BLaER1 treated with 17β-estradiol and CSF1 and Interleukin-3, amounts not matched to agents 10 nM and 100 nM (cell line): ENCODE data around the gene TNFAIP3.
A peak's percentile ranks its signal among the peaks of the same experiment; 100 is the strongest.
"Not testable (repeated sequence)": the region's sequence is repeated elsewhere in the genome, so short reads cannot be mapped to it uniquely, and the experiment has no call there.

Experiments used
- H3K27ac ChIP-seq, 11 experiments: shearing (Covaris generic); formaldehyde crosslinking; 2 replicates each; pipeline ENCODE4 v1.8.1; 2022
- H3K27me3 ChIP-seq, 11 experiments: shearing (Covaris generic); formaldehyde crosslinking; 2 replicates each; pipeline ENCODE4 v1.8.1; 2022
- H3K36me3 ChIP-seq, 11 experiments: shearing (Covaris generic); formaldehyde crosslinking; 2 replicates each; pipeline ENCODE4 v1.8.1; 2022
- H3K4me1 ChIP-seq, 10 experiments: shearing (Covaris generic); formaldehyde crosslinking; 2 replicates each; pipeline ENCODE4 v1.8.1; 2022
- H3K4me2 ChIP-seq, 11 experiments: shearing (Covaris generic); formaldehyde crosslinking; 2 replicates each; pipeline ENCODE4 v1.8.1; 2022
- H3K4me3 ChIP-seq, 10 experiments: shearing (Covaris generic); formaldehyde crosslinking; 2 replicates each; pipeline ENCODE4 v1.8.1; 2022
- H3K9ac ChIP-seq, 11 experiments: shearing (Covaris generic); formaldehyde crosslinking; 2 replicates each; pipeline ENCODE4 v1.8.1; 2022
- H3K9me3 ChIP-seq, 11 experiments: shearing (Covaris generic); formaldehyde crosslinking; replicated peaks in 1 of 11; 2 replicates each; pipeline ENCODE4 v1.8.1; 2022
- H4K20me1 ChIP-seq, 11 experiments: shearing (Covaris generic); formaldehyde crosslinking; 2 replicates each; pipeline ENCODE4 v1.8.1; 2022
- Cebpa-rat ChIP-seq, 11 experiments: shearing (Covaris generic); IDR thresholded peaks; 2 replicates each; pipeline ENCODE4 v1.8.1; 2022

The TNFAIP3 gene

DNA sequence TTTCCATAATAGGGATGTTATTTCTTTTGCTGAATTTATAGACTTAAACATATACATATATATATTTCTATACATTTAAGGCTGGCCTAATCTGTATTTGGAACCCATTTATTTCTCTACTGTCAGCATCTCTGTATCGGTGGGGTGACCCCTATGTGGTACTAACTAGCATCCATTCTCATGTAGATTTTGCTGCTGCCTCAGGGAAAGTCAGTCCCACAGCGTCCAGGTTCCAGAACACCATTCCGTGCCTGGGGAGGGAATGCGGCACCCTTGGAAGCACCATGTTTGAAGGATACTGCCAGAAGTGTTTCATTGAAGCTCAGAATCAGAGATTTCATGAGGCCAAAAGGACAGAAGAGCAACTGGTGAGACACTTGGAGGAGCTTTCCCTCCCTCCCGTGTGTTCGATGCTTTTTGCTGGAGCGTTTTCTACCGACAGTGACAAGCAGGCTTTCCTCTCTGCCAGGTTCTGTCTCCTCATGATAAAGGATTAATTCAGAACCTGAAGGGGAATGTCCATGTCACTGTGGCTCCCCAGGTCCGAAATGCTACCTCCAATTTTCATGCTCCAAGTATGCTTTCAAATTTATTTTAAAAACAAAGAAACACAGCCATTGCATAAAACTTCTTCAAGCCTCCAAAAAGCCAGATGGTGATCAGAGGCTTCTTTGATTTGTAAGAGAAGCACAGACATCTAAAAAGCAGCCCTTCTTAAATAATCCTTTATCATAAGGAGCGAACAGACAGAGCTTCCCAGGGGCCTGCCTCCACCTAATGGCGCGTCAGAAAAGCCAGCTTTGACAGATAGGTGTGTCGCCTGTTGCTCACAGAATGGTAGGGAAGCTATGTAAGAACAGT, 13.1 kb downstream of the TNFAIP3 start:
- peaks cover 73 to 87% (median 78%) of the 10 kb centered on the region in 11 experiments for H3K36me3 ChIP-seq
- H3K27ac ChIP-seq: peak overlapping the region; percentile 12 to 98 (median 94); a peak in 21 of 22 replicates
- peak overlapping the region; percentile 17 to 58 (median 54); a peak in 18 of 20 replicates for H3K4me3 ChIP-seq
- no peak for TF ChIP-seq Cebpa-rat (IDR thresholded peaks at IDR 0.05)
- H3K27me3 ChIP-seq: no peaks in the 10 kb centered on the region
- peak overlapping the region; percentile 72 to 83 (median 75); a peak in 21 of 22 replicates for H3K9ac ChIP-seq
- H3K4me2 ChIP-seq: peak overlapping the region; percentile 80 to 97 (median 89)
- H4K20me1 ChIP-seq: peaks cover 0 to 11% (median 0%) of the 10 kb centered on the region in 11 experiments; a peak in 4 of 22 replicates
- peaks cover 0 to 8% (median 6%) of the 10 kb centered on the region in 11 experiments; a peak in 15 of 22 replicates for H3K9me3 ChIP-seq
- peaks cover 93 to 96% (median 96%) of the 10 kb centered on the region in 10 experiments for H3K4me1 ChIP-seq

DNA sequence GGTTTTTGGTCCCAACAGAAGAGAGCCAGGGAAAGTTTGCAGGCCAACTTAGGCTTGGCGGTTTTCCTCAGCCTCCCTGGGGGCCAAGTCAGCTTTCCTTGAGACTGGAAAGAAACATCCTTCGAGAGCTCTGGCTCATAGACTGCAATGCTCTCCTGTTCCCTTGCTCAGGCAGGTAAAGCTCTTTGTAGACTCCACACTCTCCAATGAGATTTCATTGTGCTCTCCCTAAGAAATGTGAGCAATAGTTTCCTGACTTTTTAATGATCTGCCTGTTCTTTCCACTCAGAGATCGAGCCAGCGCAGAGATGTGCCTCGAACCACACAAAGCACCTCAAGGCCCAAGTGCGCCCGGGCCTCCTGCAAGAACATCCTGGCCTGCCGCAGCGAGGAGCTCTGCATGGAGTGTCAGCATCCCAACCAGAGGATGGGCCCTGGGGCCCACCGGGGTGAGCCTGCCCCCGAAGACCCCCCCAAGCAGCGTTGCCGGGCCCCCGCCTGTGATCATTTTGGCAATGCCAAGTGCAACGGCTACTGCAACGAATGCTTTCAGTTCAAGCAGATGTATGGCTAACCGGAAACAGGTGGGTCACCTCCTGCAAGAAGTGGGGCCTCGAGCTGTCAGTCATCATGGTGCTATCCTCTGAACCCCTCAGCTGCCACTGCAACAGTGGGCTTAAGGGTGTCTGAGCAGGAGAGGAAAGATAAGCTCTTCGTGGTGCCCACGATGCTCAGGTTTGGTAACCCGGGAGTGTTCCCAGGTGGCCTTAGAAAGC, 13.9 kb downstream of the TNFAIP3 start:
- Histone ChIP-seq H3K4me3 (peak overlapping the region in 9 of 10 experiments; percentile 47 to 58 (median 55); a peak in 16 of 20 replicates), H3K4me2 (peak overlapping the region; percentile 80 to 97 (median 89)), H3K4me1 (peaks cover 84 to 88% (median 87%) of the 10 kb centered on the region in 10 experiments), H4K20me1 (peaks cover 0 to 11% (median 0%) of the 10 kb centered on the region in 11 experiments; a peak in 4 of 22 replicates), H3K27me3 (no peaks in the 10 kb centered on the region), H3K9ac (peak overlapping the region; percentile 72 to 83 (median 75); a peak in 20 of 22 replicates), H3K36me3 (peaks cover 65 to 83% (median 70%) of the 10 kb centered on the region in 11 experiments), H3K27ac (peak overlapping the region; percentile 12 to 98 (median 93); a peak in 21 of 22 replicates), H3K9me3 (peaks cover 0 to 14% (median 12%) of the 10 kb centered on the region in 11 experiments; a peak in 17 of 22 replicates)
- TF ChIP-seq Cebpa-rat (IDR thresholded peaks at IDR 0.05): no peak

DNA sequence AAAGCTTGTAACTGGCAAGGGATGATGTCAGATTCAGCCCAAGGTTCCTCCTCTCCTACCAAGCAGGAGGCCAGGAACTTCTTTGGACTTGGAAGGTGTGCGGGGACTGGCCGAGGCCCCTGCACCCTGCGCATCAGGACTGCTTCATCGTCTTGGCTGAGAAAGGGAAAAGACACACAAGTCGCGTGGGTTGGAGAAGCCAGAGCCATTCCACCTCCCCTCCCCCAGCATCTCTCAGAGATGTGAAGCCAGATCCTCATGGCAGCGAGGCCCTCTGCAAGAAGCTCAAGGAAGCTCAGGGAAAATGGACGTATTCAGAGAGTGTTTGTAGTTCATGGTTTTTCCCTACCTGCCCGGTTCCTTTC, 14.4 kb downstream of the TNFAIP3 start:
- Histone ChIP-seq H3K27me3 (no peaks in the 10 kb centered on the region), H4K20me1 (peaks cover 0 to 11% (median 0%) of the 10 kb centered on the region in 11 experiments; a peak in 4 of 22 replicates), H3K4me1 (peaks cover 79 to 83% (median 82%) of the 10 kb centered on the region in 10 experiments), H3K9me3 (peaks cover 5 to 20% (median 18%) of the 10 kb centered on the region in 11 experiments), H3K27ac (peak overlapping the region in 10 of 11 experiments; percentile 79 to 98 (median 94); a peak in 20 of 22 replicates), H3K9ac (peak overlapping the region in 10 of 11 experiments; percentile 72 to 83 (median 76); a peak in 19 of 22 replicates), H3K36me3 (peaks cover 60 to 78% (median 64%) of the 10 kb centered on the region in 11 experiments), H3K4me3 (peak overlapping the region in 8 of 10 experiments; percentile 29 to 58 (median 56); a peak in 15 of 20 replicates), H3K4me2 (peak overlapping the region; percentile 80 to 97 (median 89))
- TF ChIP-seq Cebpa-rat (IDR thresholded peaks at IDR 0.05): no peak

DNA sequence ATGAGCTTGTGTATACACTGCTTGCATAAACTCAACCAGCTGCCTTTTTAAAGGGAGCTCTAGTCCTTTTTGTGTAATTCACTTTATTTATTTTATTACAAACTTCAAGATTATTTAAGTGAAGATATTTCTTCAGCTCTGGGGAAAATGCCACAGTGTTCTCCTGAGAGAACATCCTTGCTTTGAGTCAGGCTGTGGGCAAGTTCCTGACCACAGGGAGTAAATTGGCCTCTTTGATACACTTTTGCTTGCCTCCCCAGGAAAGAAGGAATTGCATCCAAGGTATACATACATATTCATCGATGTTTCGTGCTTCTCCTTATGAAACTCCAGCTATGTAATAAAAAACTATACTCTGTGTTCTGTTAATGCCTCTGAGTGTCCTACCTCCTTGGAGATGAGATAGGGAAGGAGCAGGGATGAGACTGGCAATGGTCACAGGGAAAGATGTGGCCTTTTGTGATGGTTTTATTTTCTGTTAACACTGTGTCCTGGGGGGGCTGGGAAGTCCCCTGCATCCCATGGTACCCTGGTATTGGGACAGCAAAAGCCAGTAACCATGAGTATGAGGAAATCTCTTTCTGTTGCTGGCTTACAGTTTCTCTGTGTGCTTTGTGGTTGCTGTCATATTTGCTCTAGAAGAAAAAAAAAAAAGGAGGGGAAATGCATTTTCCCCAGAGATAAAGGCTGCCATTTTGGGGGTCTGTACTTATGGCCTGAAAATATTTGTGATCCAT, 15.3 kb downstream of the TNFAIP3 start:
- Histone ChIP-seq H3K27ac (peak overlapping the region; percentile 25 to 98 (median 93); a peak in 21 of 22 replicates), H4K20me1 (peaks cover 0 to 11% (median 0%) of the 10 kb centered on the region in 11 experiments; a peak in 4 of 22 replicates), H3K4me3 (peak overlapping the region in 6 of 10 experiments; percentile 29 to 58 (median 53); a peak in 7 of 20 replicates), H3K4me1 (peaks cover 70 to 74% (median 73%) of the 10 kb centered on the region in 10 experiments), H3K27me3 (no peaks in the 10 kb centered on the region), H3K9ac (peak overlapping the region in 10 of 11 experiments; percentile 50 to 83 (median 76); a peak in 21 of 22 replicates), H3K4me2 (peak overlapping the region; percentile 80 to 97 (median 89)), H3K36me3 (peaks cover 51 to 69% (median 55%) of the 10 kb centered on the region in 11 experiments), H3K9me3 (peaks cover 7 to 22% (median 20%) of the 10 kb centered on the region in 11 experiments)
- peak in 8 of 11 experiments; percentile 64 to 93 (median 84); a peak in 16 of 22 replicates for TF ChIP-seq Cebpa-rat (IDR thresholded peaks at IDR 0.05)

DNA sequence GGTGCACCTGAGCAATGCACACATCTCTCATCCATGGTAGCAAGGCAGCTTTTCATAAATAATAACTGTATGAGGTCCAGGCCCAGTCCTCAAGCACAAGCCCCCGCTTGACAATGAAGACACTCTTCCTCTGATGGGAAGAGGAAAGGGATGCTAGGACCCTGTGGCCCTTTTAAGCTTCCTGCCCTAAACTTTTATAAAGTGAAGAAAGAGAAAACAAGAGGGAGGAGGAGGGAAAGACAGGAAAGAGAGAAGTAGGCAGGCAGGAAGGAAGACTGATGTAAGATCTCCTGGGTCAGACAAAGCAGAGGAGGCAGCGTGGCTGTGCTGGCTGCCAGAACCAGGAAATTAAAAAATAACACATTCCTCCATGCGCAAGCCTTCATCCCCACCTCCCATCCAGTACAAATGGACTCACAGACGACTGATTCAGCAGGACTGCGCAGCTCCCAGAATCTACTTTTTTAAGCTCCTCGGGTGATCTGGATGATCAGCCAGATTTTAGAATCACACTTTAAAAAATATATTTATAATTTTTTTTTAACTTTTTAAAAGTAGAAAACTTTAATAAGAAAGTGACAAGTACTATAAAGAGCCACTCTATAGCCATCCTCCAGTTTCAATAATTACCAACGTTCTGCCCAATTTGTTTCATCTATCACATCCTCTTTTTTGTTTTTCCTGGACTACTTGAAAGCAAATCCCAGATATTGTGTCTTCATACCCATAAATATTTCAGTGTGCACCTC, 16.5 kb downstream of the TNFAIP3 start:
- peaks cover 39 to 57% (median 44%) of the 10 kb centered on the region in 11 experiments for H3K36me3 ChIP-seq
- H3K4me1 ChIP-seq: peaks cover 58 to 62% (median 61%) of the 10 kb centered on the region in 10 experiments
- H4K20me1 ChIP-seq: peaks cover 0 to 11% (median 0%) of the 10 kb centered on the region in 11 experiments; a peak in 4 of 22 replicates
- H3K27me3 ChIP-seq: no peaks in the 10 kb centered on the region
- H3K9me3 ChIP-seq: peaks cover 16 to 30% (median 29%) of the 10 kb centered on the region in 11 experiments
- no peak; a peak in 1 of 22 replicates for TF ChIP-seq Cebpa-rat (IDR thresholded peaks at IDR 0.05)
- peak overlapping the region; percentile 60 to 98 (median 93); a peak in 21 of 22 replicates for H3K27ac ChIP-seq
- peak overlapping the region in 4 of 10 experiments; percentile 8 to 46 (median 24); a peak in 4 of 20 replicates for H3K4me3 ChIP-seq
- peak overlapping the region; percentile 67 to 96 (median 87) for H3K4me2 ChIP-seq
- H3K9ac ChIP-seq: peak overlapping the region; percentile 38 to 83 (median 75); a peak in 21 of 22 replicates

DNA sequence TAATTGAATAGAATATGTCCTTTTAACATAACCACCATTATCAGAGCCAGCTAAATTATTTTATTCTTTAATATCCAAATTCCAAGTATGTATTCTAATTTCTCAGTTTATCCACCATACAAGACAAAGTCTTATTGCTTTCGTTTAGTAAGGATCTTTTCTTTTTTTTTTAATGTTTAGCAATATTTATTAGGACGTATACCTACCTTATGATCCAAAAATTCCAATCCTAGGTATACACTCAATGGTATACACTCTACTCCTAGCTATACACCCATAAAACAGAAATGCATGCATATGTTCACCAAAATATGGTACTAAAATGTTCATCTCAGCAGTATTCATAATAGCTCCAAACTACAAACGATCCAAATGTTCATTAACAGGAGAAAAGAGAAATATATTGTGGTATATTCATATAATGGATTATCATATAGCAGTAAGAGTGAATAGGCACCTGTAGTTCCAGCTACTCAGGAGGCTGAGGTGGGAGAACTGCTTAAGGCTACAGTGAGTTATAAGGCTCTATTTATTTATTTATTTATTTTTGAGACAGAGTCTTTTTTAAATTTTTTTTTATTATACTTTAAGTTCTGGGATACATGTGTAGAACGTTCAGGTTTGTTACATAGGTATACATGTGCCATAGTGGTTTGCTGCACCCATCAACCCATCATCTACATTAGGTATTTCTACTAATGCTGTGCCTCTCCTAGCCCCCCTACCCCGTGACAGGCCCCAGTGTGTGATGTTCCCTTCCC, 17.3 kb downstream of the TNFAIP3 start:
- H3K27ac ChIP-seq: peak overlapping the region in 10 of 11 experiments; percentile 79 to 98 (median 94); a peak in 21 of 22 replicates
- TF ChIP-seq Cebpa-rat (IDR thresholded peaks at IDR 0.05): no peak
- no peaks in the 10 kb centered on the region for H3K27me3 ChIP-seq
- peaks cover 50 to 54% (median 54%) of the 10 kb centered on the region in 10 experiments for H3K4me1 ChIP-seq
- H3K36me3 ChIP-seq: peaks cover 31 to 50% (median 36%) of the 10 kb centered on the region in 11 experiments
- peaks cover 0 to 11% (median 0%) of the 10 kb centered on the region in 11 experiments; a peak in 3 of 22 replicates for H4K20me1 ChIP-seq
- peak overlapping the region; percentile 67 to 96 (median 87); a peak in 20 of 22 replicates for H3K4me2 ChIP-seq
- peaks cover 22 to 38% (median 34%) of the 10 kb centered on the region in 11 experiments for H3K9me3 ChIP-seq
- H3K9ac ChIP-seq: peak overlapping the region in 7 of 11 experiments; percentile 70 to 83 (median 77); a peak in 12 of 22 replicates
- H3K4me3 ChIP-seq: 0 out of 20 replicates have a peak overlapping the region, but pooled peaks of 1 of the 10 experiments have one; percentile 46

DNA sequence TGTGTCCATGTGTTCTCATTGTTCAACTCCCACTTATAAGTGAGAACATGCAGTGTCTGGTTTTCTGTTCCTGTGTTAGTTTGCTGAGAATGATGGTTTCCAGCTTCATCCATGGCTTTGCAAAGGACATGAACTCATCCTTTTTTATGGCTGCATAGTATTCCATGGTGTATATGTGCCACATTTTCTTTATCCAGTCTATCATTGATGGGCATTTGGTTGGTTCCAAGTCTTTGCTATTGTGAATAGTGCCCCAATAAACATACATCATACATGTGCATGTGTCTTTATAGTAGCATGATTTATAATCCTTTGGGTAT, 17.8 kb downstream of the TNFAIP3 start:
- H3K27me3 ChIP-seq, H3K4me3 ChIP-seq, H3K4me2 ChIP-seq, H3K9ac ChIP-seq: not testable (repeated sequence)
- H4K20me1 ChIP-seq: peaks cover 0 to 11% (median 0%) of the 10 kb centered on the region in 11 experiments; a peak in 3 of 22 replicates
- peaks cover 25 to 43% (median 38%) of the 10 kb centered on the region in 11 experiments for H3K9me3 ChIP-seq
- H3K27ac ChIP-seq: peak overlapping the region in 7 of 11 experiments; percentile 86 to 98 (median 95); a peak in 8 of 22 replicates
- peaks cover 27 to 44% (median 31%) of the 10 kb centered on the region in 11 experiments for H3K36me3 ChIP-seq
- peaks cover 45 to 49% (median 48%) of the 10 kb centered on the region in 10 experiments for H3K4me1 ChIP-seq

DNA sequence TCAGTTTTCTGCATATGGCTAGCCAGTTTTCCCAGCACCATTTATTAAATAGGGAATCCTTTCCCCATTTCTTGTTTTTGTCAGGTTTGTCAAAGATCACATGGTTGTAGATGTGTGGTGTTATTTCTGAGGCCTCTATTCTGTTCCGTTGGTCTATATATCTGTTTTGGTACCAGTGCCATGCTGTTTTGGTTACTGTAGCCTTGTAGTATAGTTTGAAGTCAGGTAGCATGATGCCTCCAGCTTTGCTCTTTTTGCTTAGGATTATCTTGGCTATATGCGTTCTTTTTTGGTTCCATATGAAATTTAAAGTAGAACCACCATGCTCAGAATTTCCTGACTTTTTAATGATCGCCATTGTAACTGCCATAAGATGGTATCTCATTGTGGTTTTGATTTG, 19.2 kb downstream of the TNFAIP3 start:
- H3K27me3 ChIP-seq, H3K27ac ChIP-seq, H3K9ac ChIP-seq, H4K20me1 ChIP-seq, H3K4me3 ChIP-seq, H3K4me2 ChIP-seq: not testable (repeated sequence)
- Histone ChIP-seq H3K9me3 (peaks cover 34 to 55% (median 49%) of the 10 kb centered on the region in 11 experiments), H3K36me3 (peaks cover 13 to 31% (median 17%) of the 10 kb centered on the region in 11 experiments), H3K4me1 (peaks cover 32 to 35% (median 35%) of the 10 kb centered on the region in 10 experiments)
